T-helper 17 cell (primary cell): ENCODE results near the gene SOCS1. TPM values are rescaled to one million over a fixed set of nuclear protein-coding genes. Genes with fewer than 3 reads are reported as not detected.
"Not testable (repeated sequence)": the region's sequence is repeated elsewhere in the genome, so short reads cannot be mapped to it uniquely, and the experiment has no call there.

Experiments used
- ATAC-seq: fragments of 150-1000 bp; cut with Tn5 transposase; 2 replicates; pipeline ENCODE4 v1.10.0; 2021; ENCODE audit warnings: mild to moderate bottlenecking, moderate library complexity
- DNase-seq, 3 donors: peaks; one replicate each; pipeline versions ENCODE4 v3.0.0 to v3.0.0-alpha.2; 2020 to 2021
- H3K9me3 ChIP-seq: one replicate; pipeline ENCODE4 v1.7.0; 2013; ENCODE audit warnings: low read length, mild to moderate bottlenecking; ENCODE audit not compliant: control insufficient read depth, poor library complexity, severe bottlenecking
- H3K27ac Mint-ChIP-seq: one replicate; pipeline ENCODE4 v1.8.0; 2022; ENCODE audit warnings: mild to moderate bottlenecking, moderate library complexity, mixed read lengths
- H3K27me3 Mint-ChIP-seq: one replicate; pipeline ENCODE4 v1.8.0; 2022; ENCODE audit warnings: mixed read lengths
- H3K36me3 Mint-ChIP-seq: one replicate; pipeline ENCODE4 v1.8.0; 2022; ENCODE audit warnings: low read depth, mixed read lengths
- H3K4me1 Mint-ChIP-seq: one replicate; pipeline ENCODE4 v1.8.0; 2022; ENCODE audit warnings: mild to moderate bottlenecking, mixed read lengths
- H3K4me3 Mint-ChIP-seq: one replicate; pipeline ENCODE4 v1.8.0; 2022; ENCODE audit warnings: mild to moderate bottlenecking, moderate library complexity, mixed read lengths
- total RNA-seq, 4 donors: library from RNA in 2 of 4; stranded (reverse) in 2 of 4; gene quantifications; one replicate each; pipeline ENCODE4 v1.2.3 and lab custom pipeline; 2022 to 2026

Gene SOCS1
- total RNA-seq, result 10 to 100 TPM; 42.1 to 49.5 TPM
- total RNA-seq (lab: John Stamatoyannopoulos, UW), result 44.7 to 69.9 reads per million in 2 donors

DNA sequence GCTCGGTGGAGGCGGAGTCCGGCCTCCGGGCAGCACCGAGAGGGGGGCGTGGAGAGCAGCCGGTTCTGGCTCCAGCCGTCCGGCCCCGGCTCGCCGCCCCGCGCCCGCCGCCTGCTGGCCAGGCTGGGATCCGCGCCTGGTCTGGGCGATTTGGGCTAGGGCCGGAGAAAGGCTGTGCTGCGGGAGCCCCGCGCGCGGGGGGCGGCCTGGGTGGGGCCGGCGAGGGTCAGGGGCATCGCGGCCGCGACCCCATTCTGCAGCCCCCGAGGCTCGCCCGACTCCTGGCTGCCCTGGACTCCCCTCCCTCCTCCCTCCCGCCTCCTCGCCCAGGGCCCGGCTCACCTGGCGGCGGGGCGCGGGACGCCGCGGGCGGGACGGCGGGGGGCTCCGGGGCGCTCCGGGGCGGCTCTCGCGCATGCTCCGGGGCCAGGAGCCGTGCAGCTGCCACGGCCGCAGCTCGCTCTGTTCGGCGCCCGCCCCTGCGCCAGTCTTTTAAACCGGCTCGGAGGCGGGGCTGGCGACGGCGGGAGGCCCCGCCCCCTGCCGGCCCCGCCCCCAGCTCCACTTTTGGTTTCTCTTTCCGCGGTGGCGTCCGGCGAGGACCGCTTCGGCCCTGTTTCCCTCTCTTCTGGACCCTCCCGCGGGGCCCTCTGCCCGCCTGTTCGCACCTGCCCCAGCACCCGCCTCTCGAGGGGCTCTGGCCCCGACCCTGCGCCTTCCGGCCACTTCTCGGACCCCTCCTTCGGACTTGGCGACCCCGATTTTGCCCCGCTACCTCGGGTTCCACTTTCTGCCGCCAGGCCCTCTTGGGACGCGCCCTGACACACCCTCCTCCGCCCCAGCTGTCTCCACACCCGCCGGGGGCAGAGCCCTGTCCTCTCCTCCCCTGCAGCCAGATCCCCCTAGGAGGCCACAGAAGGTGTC, at the start of gene SOCS1:
Gene SOCS1, minus strand, starts transcription at position 468 of the 924 bp plus-strand sequence. CDS start 726 bp downstream, outside the sequence.
- peaks cover 2% of the 10 kb centered on the region for H3K36me3 Mint-ChIP-seq

DNA sequence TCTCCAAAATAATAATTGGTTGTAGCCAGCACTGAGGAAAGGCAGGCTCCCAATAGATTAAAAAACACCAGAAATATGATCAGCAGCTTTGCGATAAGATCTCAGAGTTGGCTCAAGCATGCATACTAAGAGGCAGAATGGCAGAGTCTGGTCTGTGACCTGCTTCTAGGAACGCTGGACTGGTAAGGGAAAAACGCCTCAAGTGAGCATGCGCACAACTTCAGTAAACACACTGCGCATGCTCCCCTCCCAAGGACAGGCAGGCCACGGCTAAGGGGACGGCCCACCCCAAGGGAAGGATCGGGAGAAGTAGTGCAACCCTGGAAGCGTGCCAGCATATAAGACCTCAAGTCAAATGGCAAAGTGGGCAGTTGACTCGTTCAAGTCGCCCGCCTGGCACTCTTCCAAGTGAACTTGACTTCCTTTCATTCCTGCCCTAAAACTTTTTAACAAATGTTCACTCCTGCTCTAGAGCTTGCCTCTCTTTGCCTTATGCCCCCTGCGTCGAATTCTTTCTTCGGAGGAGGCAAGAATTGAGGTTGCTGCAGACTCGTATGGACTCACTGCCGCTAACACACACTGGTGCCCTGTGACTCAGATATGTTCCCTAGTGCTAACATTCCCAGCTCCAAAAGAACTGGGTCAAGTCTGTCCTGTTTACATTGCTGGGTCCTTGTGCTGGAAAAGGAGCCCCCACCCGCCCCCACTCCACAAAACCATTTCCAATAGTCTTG, 47.6 kb upstream of the SOCS1 start:
- DNase-seq, result no peak
- peaks cover 2% of the 10 kb centered on the region for H3K4me1 Mint-ChIP-seq
- no peaks in the 10 kb centered on the region for H3K27me3 Mint-ChIP-seq
- no peak overlapping the region for H3K4me3 Mint-ChIP-seq
- H3K9me3 ChIP-seq, result no peaks in the 10 kb centered on the region
- no peak overlapping the region for H3K27ac Mint-ChIP-seq
- no peak for ATAC-seq
- no peaks in the 10 kb centered on the region for H3K36me3 Mint-ChIP-seq

More for the DNA sequence above, at the start of gene SOCS1:
- ATAC-seq (peak; percentile 59), DNase-seq (peak; percentile 84 to 87 (median 87))
- Mint-ChIP-seq H3K4me3 (peak within 1 kb of the TSS; percentile 98), H3K4me1 (peaks cover 48% of the 10 kb centered on the region), H3K27me3 (no peaks in the 10 kb centered on the region), H3K27ac (peak within 1 kb of the TSS; percentile 97)
- H3K9me3 ChIP-seq, result no peaks in the 10 kb centered on the region

GRCh38 chr16:11302977-11303376, 47.0 kb upstream of the SOCS1 start:
- no peaks in the 10 kb centered on the region for H3K9me3 ChIP-seq
- H3K27ac Mint-ChIP-seq, result no peak overlapping the region

GRCh38 chr16:11301645-11302501, 45.9 kb upstream of the SOCS1 start:
- no peaks in the 10 kb centered on the region for H3K27me3 Mint-ChIP-seq
- H3K27ac Mint-ChIP-seq, result no peak overlapping the region

More at GRCh38 chr16:11302977-11303376, 47.0 kb upstream of the SOCS1 start:
- ATAC-seq (no peak), DNase-seq (no peak)
- Mint-ChIP-seq H3K4me3 (no peak overlapping the region), H3K4me1 (peaks cover 2% of the 10 kb centered on the region), H3K27me3 (no peaks in the 10 kb centered on the region), H3K36me3 (no peaks in the 10 kb centered on the region)

DNA sequence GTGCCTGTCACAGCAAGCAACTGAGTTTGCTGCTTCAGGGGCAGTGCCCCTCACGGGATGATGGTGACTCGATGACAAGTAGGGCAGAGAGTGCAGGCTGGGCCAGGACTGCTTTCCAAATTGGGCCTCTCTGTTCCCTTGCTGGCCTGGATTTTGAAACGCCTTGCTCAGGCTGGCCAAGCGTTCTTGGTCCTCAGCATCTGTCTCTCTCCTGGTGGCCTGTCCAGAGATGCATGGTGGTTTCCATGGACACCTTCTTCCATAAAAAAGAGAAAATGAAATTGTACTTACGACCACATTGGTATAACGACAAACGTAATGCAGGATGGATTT, 44.5 kb upstream of the SOCS1 start:
- no peak overlapping the region for H3K4me3 Mint-ChIP-seq
- H3K27ac Mint-ChIP-seq, result no peak overlapping the region
- H3K4me1 Mint-ChIP-seq, result peaks cover 7% of the 10 kb centered on the region

More at GRCh38 chr16:11301645-11302501, 45.9 kb upstream of the SOCS1 start:
- no peak overlapping the region for H3K4me3 Mint-ChIP-seq
- DNase-seq (no peak), ATAC-seq (no peak)
- H3K9me3 ChIP-seq, result no peaks in the 10 kb centered on the region
- no peaks in the 10 kb centered on the region for H3K36me3 Mint-ChIP-seq
- H3K4me1 Mint-ChIP-seq, result peaks cover 7% of the 10 kb centered on the region

GRCh38 chr16:11299865-11300559, 44.0 kb upstream of the SOCS1 start:
- ATAC-seq (no peak), DNase-seq (no peak)
- Mint-ChIP-seq H3K36me3 (no peaks in the 10 kb centered on the region), H3K27me3 (no peaks in the 10 kb centered on the region), H3K4me3 (no peak overlapping the region), H3K27ac (no peak overlapping the region), H3K4me1 (peaks cover 7% of the 10 kb centered on the region)
- no peaks in the 10 kb centered on the region for H3K9me3 ChIP-seq

More for the DNA sequence above, 44.5 kb upstream of the SOCS1 start:
- no peaks in the 10 kb centered on the region for H3K36me3 Mint-ChIP-seq
- DNase-seq (no peak), ATAC-seq (no peak)
- H3K9me3 ChIP-seq, result no peaks in the 10 kb centered on the region
- no peaks in the 10 kb centered on the region for H3K27me3 Mint-ChIP-seq

GRCh38 chr16:11298950-11299547, 43.0 kb upstream of the SOCS1 start:
- not testable (repeated sequence) for ATAC-seq, H3K4me3 Mint-ChIP-seq, H3K4me1 Mint-ChIP-seq, H3K36me3 Mint-ChIP-seq, DNase-seq, H3K27ac Mint-ChIP-seq, H3K9me3 ChIP-seq, H3K27me3 Mint-ChIP-seq

- no peaks in the 10 kb centered on the region for H3K36me3 Mint-ChIP-seq
- ATAC-seq (no peak), DNase-seq (no peak)
- H3K4me3 Mint-ChIP-seq, result no peak overlapping the region
- no peaks in the 10 kb centered on the region for H3K9me3 ChIP-seq
- peaks cover 7% of the 10 kb centered on the region for H3K4me1 Mint-ChIP-seq
- no peaks in the 10 kb centered on the region for H3K27me3 Mint-ChIP-seq
- H3K27ac Mint-ChIP-seq, result peak overlapping the region; percentile 61
Observed at GRCh38 chr16:11298143-11298900, 42.3 kb upstream of the SOCS1 start.

DNA sequence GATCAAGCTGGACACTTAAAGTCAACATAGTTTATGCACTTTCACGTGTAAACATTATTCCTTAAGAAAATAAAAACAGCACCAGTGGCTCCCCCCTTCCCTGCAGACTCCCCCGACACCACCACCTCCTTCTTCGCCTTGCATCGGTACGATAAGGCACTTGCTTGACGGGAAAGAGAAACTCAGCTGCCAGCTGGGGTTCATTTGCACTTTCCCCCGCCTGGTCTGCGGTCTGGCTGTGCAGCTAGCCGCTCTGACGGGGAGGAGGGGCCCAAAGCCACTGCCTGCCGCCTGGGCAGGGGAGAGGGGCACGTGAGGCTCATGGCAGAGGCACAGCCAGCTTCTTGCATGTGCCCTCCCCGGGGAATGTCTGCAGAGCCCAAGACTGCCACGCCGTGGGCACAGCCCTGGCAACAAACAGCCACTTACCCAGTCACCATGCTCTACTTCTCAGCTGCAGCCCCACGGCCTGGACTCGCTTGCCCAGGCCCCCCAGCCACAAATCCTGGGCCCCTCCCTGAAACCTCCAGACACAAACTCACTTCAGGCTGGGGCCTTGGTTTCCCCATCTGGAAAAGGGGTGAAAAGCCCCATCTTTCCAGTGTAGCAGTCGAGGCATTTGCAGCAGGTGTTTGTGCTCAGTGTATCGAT, 41.6 kb upstream of the SOCS1 start:
- H3K36me3 Mint-ChIP-seq, result no peaks in the 10 kb centered on the region
- ATAC-seq (peak; percentile 96), DNase-seq (peak; percentile 27 to 46 (median 31))
- H3K27me3 Mint-ChIP-seq, result peaks cover 6% of the 10 kb centered on the region
- no peaks in the 10 kb centered on the region for H3K9me3 ChIP-seq
- H3K27ac Mint-ChIP-seq, result no peak overlapping the region
- peak overlapping the region; percentile 81 for H3K4me3 Mint-ChIP-seq
- peaks cover 10% of the 10 kb centered on the region for H3K4me1 Mint-ChIP-seq

DNA sequence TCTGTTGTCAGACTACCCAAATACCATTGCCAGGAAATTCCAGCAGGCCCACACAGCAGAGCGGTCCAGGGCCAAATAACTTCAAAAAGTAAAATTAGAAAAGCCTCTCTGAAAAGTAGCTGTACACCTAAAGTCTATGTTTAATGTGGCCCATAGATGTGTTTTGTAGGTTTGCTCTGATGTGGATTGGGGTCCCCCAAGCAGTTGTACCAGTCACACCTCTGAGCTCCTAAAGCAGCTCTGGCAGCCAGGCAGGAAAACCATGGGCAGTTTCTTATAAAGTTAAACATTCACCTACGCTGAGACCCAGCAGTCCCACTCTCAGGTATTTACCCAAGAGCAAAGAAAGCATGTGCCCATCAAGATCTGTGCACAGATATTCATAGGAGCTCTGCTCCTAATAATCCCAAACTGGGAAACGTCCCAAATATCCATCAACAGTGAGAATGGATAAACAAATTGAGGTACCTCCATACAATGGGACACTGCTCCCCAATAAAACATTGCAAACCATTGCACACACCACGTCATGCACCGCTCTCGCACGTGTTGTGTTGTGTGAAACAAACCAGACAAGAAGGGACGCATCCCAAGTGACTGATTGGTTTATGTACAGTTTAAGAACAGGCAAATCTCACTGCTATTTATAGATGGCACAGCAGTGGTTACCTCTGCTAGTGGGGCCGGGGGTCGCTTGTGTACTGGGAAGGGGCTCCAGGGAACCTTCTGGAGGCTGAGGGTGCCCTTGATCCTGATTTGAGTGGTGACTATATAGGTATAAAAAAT, 40.9 kb upstream of the SOCS1 start:
- no peak for ATAC-seq
- Mint-ChIP-seq H3K4me1 (peaks cover 10% of the 10 kb centered on the region), H3K27ac (no peak overlapping the region), H3K4me3 (peak overlapping the region; percentile 81), H3K27me3 (peaks cover 6% of the 10 kb centered on the region), H3K36me3 (no peaks in the 10 kb centered on the region)
- H3K9me3 ChIP-seq, result no peaks in the 10 kb centered on the region
- no peak for DNase-seq

DNA sequence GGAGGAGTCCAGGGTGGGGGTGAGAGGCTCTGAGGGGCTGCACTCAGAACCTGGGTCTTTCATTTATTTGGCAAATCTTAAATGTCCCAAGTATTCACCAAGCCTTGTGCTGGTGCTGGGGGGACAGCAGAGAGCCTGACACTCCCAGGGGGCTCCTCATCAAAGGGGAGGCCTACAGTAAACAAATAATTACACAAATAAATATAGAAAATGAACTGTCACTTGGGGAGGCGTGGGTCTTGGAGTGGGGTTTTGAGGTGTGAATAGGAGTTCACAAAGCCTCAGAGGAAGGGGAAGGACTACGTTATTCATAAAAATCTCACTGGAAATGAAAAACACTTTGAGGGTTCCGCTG, 40.3 kb upstream of the SOCS1 start:
- Mint-ChIP-seq H3K27me3 (peaks cover 6% of the 10 kb centered on the region), H3K36me3 (peaks cover 3% of the 10 kb centered on the region), H3K4me3 (no peak overlapping the region), H3K4me1 (peaks cover 13% of the 10 kb centered on the region), H3K27ac (no peak overlapping the region)
- no peaks in the 10 kb centered on the region for H3K9me3 ChIP-seq
- ATAC-seq, result no peak
- DNase-seq, result no peak
